Spleen (tissue), 7 donors: ENCODE data around the gene ENOX1.

ENCODE experiments used
- POLR2A ChIP-seq, 3 donors: fragments of 450-650 bp; IDR thresholded peaks; one replicate each; pipeline ENCODE4 v1.5.1; 2017; ENCODE audit warnings: antibody characterized with exemption in 3 of 3, mild to moderate bottlenecking in 1 of 3
- TF ChIP-seq, protein P1 (sequence below), 11 experiments: fragments of 200-600 bp in 7 of 11; fragments of 450-650 bp in 4 of 11; sonication (generic) in 4 of 11; IDR thresholded peaks in 8 of 11; conservative IDR thresholded peaks in 3 of 11; 1 replicate in 7 of 11; 2 replicates in 4 of 11; pipeline versions ENCODE4 v1.4.0 to v1.8.0; 2016 to 2021; ENCODE audit warnings: antibody characterized with exemption in 11 of 11, inconsistent platforms in 4 of 11, mild to moderate bottlenecking in 1 of 11
- donor health status: DM: no; HTN: no; CAD: no; lungs with moderate emphysema.
- donor health status: DM: no; HTN: no; CAD: no.
- donor health status: DM: no; HTN: no; CAD: no.

- TF ChIP-seq, protein P1, sequence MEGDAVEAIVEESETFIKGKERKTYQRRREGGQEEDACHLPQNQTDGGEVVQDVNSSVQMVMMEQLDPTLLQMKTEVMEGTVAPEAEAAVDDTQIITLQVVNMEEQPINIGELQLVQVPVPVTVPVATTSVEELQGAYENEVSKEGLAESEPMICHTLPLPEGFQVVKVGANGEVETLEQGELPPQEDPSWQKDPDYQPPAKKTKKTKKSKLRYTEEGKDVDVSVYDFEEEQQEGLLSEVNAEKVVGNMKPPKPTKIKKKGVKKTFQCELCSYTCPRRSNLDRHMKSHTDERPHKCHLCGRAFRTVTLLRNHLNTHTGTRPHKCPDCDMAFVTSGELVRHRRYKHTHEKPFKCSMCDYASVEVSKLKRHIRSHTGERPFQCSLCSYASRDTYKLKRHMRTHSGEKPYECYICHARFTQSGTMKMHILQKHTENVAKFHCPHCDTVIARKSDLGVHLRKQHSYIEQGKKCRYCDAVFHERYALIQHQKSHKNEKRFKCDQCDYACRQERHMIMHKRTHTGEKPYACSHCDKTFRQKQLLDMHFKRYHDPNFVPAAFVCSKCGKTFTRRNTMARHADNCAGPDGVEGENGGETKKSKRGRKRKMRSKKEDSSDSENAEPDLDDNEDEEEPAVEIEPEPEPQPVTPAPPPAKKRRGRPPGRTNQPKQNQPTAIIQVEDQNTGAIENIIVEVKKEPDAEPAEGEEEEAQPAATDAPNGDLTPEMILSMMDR (IDR thresholded peaks at IDR 0.05 in 8 of 11, conservative IDR thresholded peaks at IDR 0.05 in 3 of 11), result no peak
- TF ChIP-seq POLR2A (IDR thresholded peaks at IDR 0.05), result no peak
Observed at GRCh38 chr13:43347877-43348276, 438.9 kb downstream of the ENOX1 start.
